GM21717 (cell line): ENCODE measurements around the gene DAZAP2.
A peak's percentile ranks its signal among the peaks of the same experiment; 100 is the strongest.
"Not testable (repeated sequence)": the region's sequence is repeated elsewhere in the genome, so short reads cannot be mapped to it uniquely, and the experiment has no call there.

Experiments used
- ATAC-seq: cut with Tn5 transposase; IDR thresholded peaks from one replicate; pipeline ENCODE4 v1.9.1; 2021; ENCODE audit warnings: mild to moderate bottlenecking, moderate library complexity; ENCODE audit not compliant: unreplicated experiment

DAZAP2 gene

GRCh38 chr12:51246254-51246853, 7.7 kb downstream of the DAZAP2 start:
- ATAC-seq: no peak

- ATAC-seq: no peak
These were observed 9.0 kb downstream of the DAZAP2 start for GRCh38 chr12:51247523-51248206.

- ATAC-seq: no peak
These were observed 14.7 kb downstream of the DAZAP2 start for GRCh38 chr12:51253276-51253675.

- no peak for ATAC-seq
These were observed 15.9 kb downstream of the DAZAP2 start for GRCh38 chr12:51254536-51254935.

- ATAC-seq: not testable (repeated sequence)
These were observed 21.0 kb downstream of the DAZAP2 start for GRCh38 chr12:51259600-51259999.

- no peak for ATAC-seq
These were observed 24.1 kb downstream of the DAZAP2 start for GRCh38 chr12:51262758-51263177.

- no peak for ATAC-seq
These were observed 24.7 kb downstream of the DAZAP2 start for GRCh38 chr12:51263341-51263740.

GRCh38 chr12:51264297-51264696, 25.7 kb downstream of the DAZAP2 start:
- no peak for ATAC-seq

GRCh38 chr12:51265024-51265423, 26.4 kb downstream of the DAZAP2 start:
- peak; percentile 49 for ATAC-seq

GRCh38 chr12:51269174-51270066, 30.8 kb downstream of the DAZAP2 start:
- peak; percentile 12 for ATAC-seq

GRCh38 chr12:51270067-51270950, 31.7 kb downstream of the DAZAP2 start, which contains the start of gene SMAGP:
Gene SMAGP, minus strand, starts transcription at chr12:51270415. Its CDS starts 1,137 bp downstream, at chr12:51269278.
- ATAC-seq: peak; percentile 64

- ATAC-seq: no peak
These were observed 32.4 kb downstream of the DAZAP2 start for GRCh38 chr12:51270951-51271518.

GRCh38 chr12:51272810-51273209, 34.2 kb downstream of the DAZAP2 start:
- not testable (repeated sequence) for ATAC-seq

GRCh38 chr12:51275088-51275487, 36.5 kb downstream of the DAZAP2 start:
- ATAC-seq: no peak

GRCh38 chr12:51281202-51281924, 42.7 kb downstream of the DAZAP2 start:
- ATAC-seq: no peak

GRCh38 chr12:51285843-51286242, 47.2 kb downstream of the DAZAP2 start:
- ATAC-seq: no peak

- not testable (repeated sequence) for ATAC-seq
These were observed 53.2 kb downstream of the DAZAP2 start for GRCh38 chr12:51291603-51292513.
